Gastroesophageal sphincter (tissue), 4 donors: ENCODE results near the gene PIK3C3. TPM values are rescaled to one million over a fixed set of nuclear protein-coding genes. Genes with fewer than 3 reads are reported as not detected.

Experiments
- ATAC-seq: fragments of 150-250 bp; one replicate; pipeline ENCODE4 v1.9.1; 2016; ENCODE audit warnings: mild to moderate bottlenecking, moderate library complexity
- H3K27ac ChIP-seq, 4 donors: fragments of 200-600 bp; sonication (generic) in 3 of 4; 1 replicate in 3 of 4; 2 replicates in 1 of 4; pipeline ENCODE4 v1.5.1; 2016 to 2019
- H3K27me3 ChIP-seq: fragments of 200-600 bp; sonication (generic); one replicate; pipeline ENCODE4 v1.5.1; 2019
- H3K36me3 ChIP-seq, 2 donors: fragments of 200-600 bp; sonication (generic); one replicate each; pipeline ENCODE4 v1.5.1; 2019; ENCODE audit warnings: control low read depth in 1 of 2
- H3K4me1 ChIP-seq, 3 donors: fragments of 200-600 bp; sonication (generic); 1 replicate in 2 of 3; 2 replicates in 1 of 3; pipeline ENCODE4 v1.5.1; 2016 to 2019; ENCODE audit warnings: control low read depth in 2 of 3
- H3K4me3 ChIP-seq, 2 donors: fragments of 200-600 bp; sonication (generic); one replicate each; pipeline ENCODE4 v1.5.1; 2019; ENCODE audit warnings: mild to moderate bottlenecking in 1 of 2, moderate library complexity in 1 of 2
- H3K9me3 ChIP-seq, 3 donors: fragments of 200-600 bp; sonication (generic); one replicate each; pipeline ENCODE4 v1.5.1; 2017 to 2019; ENCODE audit warnings: control low read depth in 2 of 3
- CTCF ChIP-seq, 4 experiments: fragments of 200-600 bp in 2 of 4; fragments of 450-650 bp in 2 of 4; sonication (generic) in 1 of 4; IDR thresholded peaks; one replicate each; pipeline ENCODE4 v1.5.1; 2017 to 2019; ENCODE audit warnings: antibody characterized with exemption in 4 of 4, mild to moderate bottlenecking in 2 of 4, moderate library complexity in 2 of 4
- EP300 ChIP-seq: sonication (generic); formaldehyde crosslinking; IDR thresholded peaks from one replicate; pipeline ENCODE4 v1.6.1; 2017; ENCODE audit warnings: antibody characterized with exemption, mild to moderate bottlenecking
- POLR2A ChIP-seq, 2 donors: fragments of 450-650 bp; IDR thresholded peaks; one replicate each; pipeline ENCODE4 v1.6.1; 2017; ENCODE audit warnings: antibody characterized with exemption in 2 of 2, mild to moderate bottlenecking in 2 of 2, moderate library complexity in 1 of 2
- POLR2AphosphoS5 ChIP-seq: sonication (generic); formaldehyde crosslinking; IDR thresholded peaks from one replicate; pipeline ENCODE4 v1.6.1; 2017; ENCODE audit warnings: antibody characterized with exemption
- WGBS, 2 donors: methylation state at CpG; one replicate each; pipeline ENCODE4 v1.1.5; 2018; ENCODE audit warnings: low coverage in 1 of 2; 5-methylcytosine and 5-hydroxymethylcytosine counted together
- total RNA-seq, 4 donors: library from RNA; depleted of rRNA; stranded (reverse); fragments of >200 nt; gene quantifications; one replicate each; pipeline ENCODE4 v1.1.0, GENCODE V29; 2016

Gene PIK3C3
- total RNA-seq, 4 donors from 2014 or later = 34.2 to 55.6 (median 40.9) TPM

- no peak for TF ChIP-seq EP300
- TF ChIP-seq POLR2A (IDR thresholded peaks at IDR 0.05) = no peak
- no peak for TF ChIP-seq CTCF (IDR thresholded peaks at IDR 0.05)
- TF ChIP-seq POLR2AphosphoS5 = no peak
- H3K27ac ChIP-seq = no peak overlapping the region
- 81 to 85% methylated on average over 2 of the region's 2 CpGs for WGBS, 2 donors
- H3K27me3 ChIP-seq = no peaks in the 10 kb centered on the region
- H3K9me3 ChIP-seq = no peaks in the 10 kb centered on the region
- H3K36me3 ChIP-seq = peaks cover 0 to 4% of the 10 kb centered on the region in 2 donors
- H3K4me1 ChIP-seq = no peaks in the 10 kb centered on the region
- ATAC-seq = no peak
- no peak overlapping the region for H3K4me3 ChIP-seq
Observed at GRCh38 chr18:41982942-41983660, 28.1 kb downstream of the PIK3C3 start.

GRCh38 chr18:41985914-41986313 lies 30.9 kb downstream of the PIK3C3 start:
- Histone ChIP-seq H3K9me3 (no peaks in the 10 kb centered on the region), H3K4me1 (no peaks in the 10 kb centered on the region), H3K36me3 (peaks cover 0 to 30% of the 10 kb centered on the region in 2 donors), H3K27ac (no peak overlapping the region), H3K4me3 (no peak overlapping the region), H3K27me3 (no peaks in the 10 kb centered on the region)
- ATAC-seq = no peak
- WGBS, 2 donors = 86 to 92% methylated on average over 2 of the region's 2 CpGs
- TF ChIP-seq POLR2AphosphoS5 = no peak
- no peak for TF ChIP-seq POLR2A (IDR thresholded peaks at IDR 0.05)
- TF ChIP-seq EP300 = no peak
- TF ChIP-seq CTCF (IDR thresholded peaks at IDR 0.05) = no peak

GRCh38 chr18:41989508-41989907 lies 34.5 kb downstream of the PIK3C3 start:
- no peak for ATAC-seq
- WGBS, 2 donors = 83 to 93% methylated on average over 4 to 5 of the region's 5 CpGs
- no peaks in the 10 kb centered on the region for H3K27me3 ChIP-seq

DNA sequence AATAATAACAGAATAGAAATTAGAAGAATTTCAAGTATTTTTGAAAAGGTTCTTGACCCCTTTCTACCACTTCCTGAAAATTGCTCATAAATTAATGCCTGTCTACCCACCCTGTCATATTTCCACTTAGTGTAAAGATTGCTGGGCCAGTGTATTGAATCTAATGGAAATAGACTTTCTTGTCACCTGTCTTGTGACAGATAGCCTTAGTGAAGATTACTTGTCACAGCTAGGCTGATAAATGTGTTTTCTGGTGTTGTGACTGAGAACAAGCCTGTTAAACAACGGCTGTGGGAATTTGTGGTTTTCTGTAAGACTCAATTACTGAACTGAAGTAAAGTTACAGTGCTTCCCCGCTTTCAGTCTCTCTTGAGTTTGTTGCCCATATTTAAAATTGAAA lies 37.0 kb downstream of the PIK3C3 start:
- no peaks in the 10 kb centered on the region for H3K4me1 ChIP-seq
- WGBS, 2 donors = 85 to 88% methylated on average over 2 of the region's 2 CpGs
- no peak for ATAC-seq
- no peak overlapping the region for H3K27ac ChIP-seq
- peaks cover 3 to 76% of the 10 kb centered on the region in 2 donors for H3K36me3 ChIP-seq
- TF ChIP-seq POLR2AphosphoS5 = no peak
- TF ChIP-seq CTCF (IDR thresholded peaks at IDR 0.05) = no peak
- no peak for TF ChIP-seq EP300
- TF ChIP-seq POLR2A (IDR thresholded peaks at IDR 0.05) = no peak
- no peaks in the 10 kb centered on the region for H3K9me3 ChIP-seq
- no peaks in the 10 kb centered on the region for H3K27me3 ChIP-seq
- no peak overlapping the region for H3K4me3 ChIP-seq

More at GRCh38 chr18:41989508-41989907, 34.5 kb downstream of the PIK3C3 start:
- Histone ChIP-seq H3K9me3 (no peaks in the 10 kb centered on the region), H3K4me1 (no peaks in the 10 kb centered on the region), H3K27ac (no peak overlapping the region), H3K4me3 (no peak overlapping the region), H3K36me3 (peaks cover 3 to 52% of the 10 kb centered on the region in 2 donors)
- no peak for TF ChIP-seq POLR2A (IDR thresholded peaks at IDR 0.05)
- TF ChIP-seq EP300 = no peak
- no peak for TF ChIP-seq POLR2AphosphoS5
- no peak for TF ChIP-seq CTCF (IDR thresholded peaks at IDR 0.05)

GRCh38 chr18:41992703-41993102 lies 37.7 kb downstream of the PIK3C3 start:
- no peak for ATAC-seq
- no peak overlapping the region for H3K4me3 ChIP-seq
- WGBS, 2 donors = 89 to 98% methylated on average over 4 of the region's 4 CpGs
- TF ChIP-seq EP300 = no peak
- TF ChIP-seq POLR2A (IDR thresholded peaks at IDR 0.05) = no peak
- TF ChIP-seq POLR2AphosphoS5 = no peak
- H3K9me3 ChIP-seq = no peaks in the 10 kb centered on the region
- H3K27me3 ChIP-seq = no peaks in the 10 kb centered on the region
- no peaks in the 10 kb centered on the region for H3K4me1 ChIP-seq
- H3K36me3 ChIP-seq = peaks cover 3 to 82% of the 10 kb centered on the region in 2 donors
- no peak overlapping the region for H3K27ac ChIP-seq
